Trophoblast cell (in vitro differentiated cells and primary cell): ENCODE results near the gene TESMIN.
A peak's percentile ranks its signal among the peaks of the same experiment; 100 is the strongest.

Experiments
- DNase-seq, 2 donors: peaks; one replicate each; pipeline ENCODE4 v3.0.0-alpha.2; 2016
- H2AFZ ChIP-seq: 2 replicates; pipeline ENCODE4 v1.6.1; 2013; ENCODE audit warnings: low read length, moderate library complexity, mild to moderate bottlenecking; ENCODE audit not compliant: insufficient read depth, poor library complexity
- H2AK5ac ChIP-seq: 2 replicates; pipeline ENCODE4 v1.6.1; 2013; ENCODE audit warnings: mild to moderate bottlenecking, low read length
- H2BK120ac ChIP-seq: 2 replicates; pipeline ENCODE4 v1.6.1; 2013; ENCODE audit warnings: low read length, mild to moderate bottlenecking, moderate library complexity; ENCODE audit not compliant: insufficient read depth, poor library complexity
- H2BK12ac ChIP-seq: 2 replicates; pipeline ENCODE4 v1.6.1; 2013; ENCODE audit warnings: mild to moderate bottlenecking, low read length, moderate library complexity
- H2BK5ac ChIP-seq: 2 replicates; pipeline ENCODE4 v1.6.1; 2013; ENCODE audit warnings: low read length, low read depth, moderate library complexity, mild to moderate bottlenecking; ENCODE audit not compliant: poor library complexity
- H3K14ac ChIP-seq: 2 replicates; pipeline ENCODE4 v1.6.1; 2013; ENCODE audit warnings: mild to moderate bottlenecking, low read length
- H3K18ac ChIP-seq: 2 replicates; pipeline ENCODE4 v1.6.1; 2013; ENCODE audit warnings: mild to moderate bottlenecking, low read length
- H3K23ac ChIP-seq: 2 replicates; pipeline ENCODE4 v1.6.1; 2013; ENCODE audit warnings: low read length
- H3K27ac ChIP-seq: 2 replicates; pipeline ENCODE4 v1.5.1; 2013; ENCODE audit warnings: low read depth, mild to moderate bottlenecking, inconsistent platforms, low read length, moderate library complexity
- H3K27me3 ChIP-seq: 2 replicates; pipeline ENCODE4 v1.6.1; 2013; ENCODE audit warnings: inconsistent platforms, mild to moderate bottlenecking, low read length, moderate library complexity; ENCODE audit not compliant: insufficient read depth
- H3K36me3 ChIP-seq, 2 experiments: 1 replicate in 1 of 2; 2 replicates in 1 of 2; pipeline ENCODE4 v1.6.1; 2013; ENCODE audit warnings: low read length in 2 of 2, mild to moderate bottlenecking in 2 of 2, moderate library complexity in 1 of 2; ENCODE audit not compliant: insufficient read depth in 2 of 2, control insufficient read depth in 1 of 2
- H3K4ac ChIP-seq: 2 replicates; pipeline ENCODE4 v1.6.1; 2013; ENCODE audit warnings: low read depth, mild to moderate bottlenecking, low read length, moderate library complexity
- H3K4me1 ChIP-seq, 2 experiments: 1 replicate in 1 of 2; 2 replicates in 1 of 2; pipeline ENCODE4 v1.6.1; 2013; ENCODE audit warnings: low read length in 2 of 2, mild to moderate bottlenecking in 2 of 2, moderate library complexity in 1 of 2; ENCODE audit not compliant: insufficient read depth in 2 of 2, control insufficient read depth in 1 of 2
- H3K4me2 ChIP-seq: 2 replicates; pipeline ENCODE4 v1.6.1; 2013; ENCODE audit warnings: inconsistent platforms, mild to moderate bottlenecking, low read length, moderate library complexity
- H3K4me3 ChIP-seq: 2 replicates; pipeline ENCODE4 v1.5.1; 2013; ENCODE audit warnings: mild to moderate bottlenecking, low read depth, low read length, inconsistent platforms
- H3K79me1 ChIP-seq: one replicate; pipeline ENCODE4 v1.6.1; 2013; ENCODE audit warnings: low read length
- H3K79me2 ChIP-seq: 2 replicates; pipeline ENCODE4 v1.6.1; 2013; ENCODE audit warnings: low read length, mild to moderate bottlenecking; ENCODE audit not compliant: control insufficient read depth, insufficient read depth, poor library complexity
- H3K9ac ChIP-seq: 2 replicates; pipeline ENCODE4 v1.6.1; 2013; ENCODE audit warnings: mild to moderate bottlenecking, low read length
- H3K9me3 ChIP-seq: 2 replicates; pipeline ENCODE4 v1.6.1; 2013; ENCODE audit warnings: low read depth, mild to moderate bottlenecking, control low read depth, inconsistent platforms, low read length; ENCODE audit not compliant: insufficient read depth
- H4K12ac ChIP-seq: 2 replicates; pipeline ENCODE4 v1.6.1; 2013; ENCODE audit warnings: low read depth, mild to moderate bottlenecking, low read length, moderate library complexity
- H4K8ac ChIP-seq: 2 replicates; pipeline ENCODE4 v1.6.1; 2013; ENCODE audit warnings: low read depth, mild to moderate bottlenecking, low read length, moderate library complexity
- H4K91ac ChIP-seq: one replicate; pipeline ENCODE4 v1.6.1; 2013; ENCODE audit warnings: low read depth, mild to moderate bottlenecking, low read length, moderate library complexity
- WGBS: extraction: QIAGEN DNeasy Blood & Tissue Kit; methylation state at CpG from one replicate; pipeline ENCODE4 v1.1.7; 2013; ENCODE audit warnings: missing lambda C conversion rate; ENCODE audit not compliant: insufficient read length, insufficient coverage; ENCODE audit errors: extremely low coverage; 5-methylcytosine and 5-hydroxymethylcytosine counted together

TESMIN gene

GRCh38 chr11:68673991-68674390 is 77.3 kb downstream of the TESMIN start:
- peaks cover 3% of the 10 kb centered on the region in 2 experiments for H3K4me1 ChIP-seq
- H3K79me2 ChIP-seq, result no peaks in the 10 kb centered on the region
- H4K91ac ChIP-seq, result no peak overlapping the region
- no peak overlapping the region for H3K23ac ChIP-seq
- H3K4me2 ChIP-seq, result no peak overlapping the region
- no CpG with 5 or more reads among the region's 11 CpGs for WGBS
- H4K12ac ChIP-seq, result no peak overlapping the region
- DNase-seq, result no peak
- no peaks in the 10 kb centered on the region for H3K27me3 ChIP-seq
- no peak overlapping the region for H2BK5ac ChIP-seq
- H2BK12ac ChIP-seq, result no peak overlapping the region
- H3K4me3 ChIP-seq, result no peak overlapping the region
- H3K9ac ChIP-seq, result no peak overlapping the region
- H4K8ac ChIP-seq, result no peak overlapping the region
- H3K18ac ChIP-seq, result no peak overlapping the region
- no peak overlapping the region for H2BK120ac ChIP-seq
- no peak overlapping the region for H3K14ac ChIP-seq
- H3K9me3 ChIP-seq, result no peaks in the 10 kb centered on the region
- no peak overlapping the region for H2AFZ ChIP-seq
- H2AK5ac ChIP-seq, result no peak overlapping the region
- H3K4ac ChIP-seq, result no peak overlapping the region
- no peaks in the 10 kb centered on the region for H3K79me1 ChIP-seq
- no peak overlapping the region for H3K27ac ChIP-seq
- H3K36me3 ChIP-seq, result no peaks in the 10 kb centered on the region

GRCh38 chr11:68673306-68673945 is 77.9 kb downstream of the TESMIN start:
- no peaks in the 10 kb centered on the region for H3K27me3 ChIP-seq
- no peaks in the 10 kb centered on the region for H3K9me3 ChIP-seq
- no CpG with 5 or more reads among the region's 6 CpGs for WGBS
- no peak overlapping the region for H2AFZ ChIP-seq
- no peak overlapping the region for H3K14ac ChIP-seq
- H2BK120ac ChIP-seq, result no peak overlapping the region
- H3K79me2 ChIP-seq, result no peaks in the 10 kb centered on the region
- H3K36me3 ChIP-seq, result no peaks in the 10 kb centered on the region
- no peak for DNase-seq
- H2AK5ac ChIP-seq, result no peak overlapping the region
- H4K8ac ChIP-seq, result no peak overlapping the region
- H3K9ac ChIP-seq, result no peak overlapping the region
- H2BK5ac ChIP-seq, result no peak overlapping the region
- H3K79me1 ChIP-seq, result no peaks in the 10 kb centered on the region
- H2BK12ac ChIP-seq, result no peak overlapping the region
- H4K12ac ChIP-seq, result no peak overlapping the region
- H4K91ac ChIP-seq, result no peak overlapping the region
- no peak overlapping the region for H3K27ac ChIP-seq
- H3K23ac ChIP-seq, result no peak overlapping the region
- no peak overlapping the region for H3K4me2 ChIP-seq
- H3K18ac ChIP-seq, result no peak overlapping the region
- H3K4ac ChIP-seq, result no peak overlapping the region
- H3K4me3 ChIP-seq, result no peak overlapping the region
- H3K4me1 ChIP-seq, result peaks cover 3% of the 10 kb centered on the region in 2 experiments

- Histone ChIP-seq H3K9me3 (no peaks in the 10 kb centered on the region), H3K23ac (no peak overlapping the region), H2BK5ac (no peak overlapping the region), H3K4me1 (no peaks in the 10 kb centered on the region), H2AFZ (no peak overlapping the region), H4K12ac (peak overlapping the region; percentile 22), H4K91ac (no peak overlapping the region), H2BK12ac (no peak overlapping the region), H3K36me3 (no peaks in the 10 kb centered on the region), H3K9ac (no peak overlapping the region), H4K8ac (no peak overlapping the region), H3K79me2 (no peaks in the 10 kb centered on the region), H3K79me1 (no peaks in the 10 kb centered on the region), H3K4me2 (no peak overlapping the region), H3K27me3 (no peaks in the 10 kb centered on the region), H3K27ac (no peak overlapping the region), H3K4ac (no peak overlapping the region), H3K4me3 (no peak overlapping the region), H2AK5ac (no peak overlapping the region), H2BK120ac (no peak overlapping the region), H3K18ac (no peak overlapping the region), H3K14ac (no peak overlapping the region)
- no CpG with 5 or more reads among the region's 33 CpGs for WGBS
- DNase-seq, result no peak
Measured at GRCh38 chr11:68670208-68670992, 80.9 kb downstream of the TESMIN start.

- Histone ChIP-seq H2BK12ac (no peak overlapping the region), H3K18ac (no peak overlapping the region), H2BK5ac (no peak overlapping the region), H3K4me3 (no peak overlapping the region), H4K12ac (no peak overlapping the region), H3K9me3 (no peaks in the 10 kb centered on the region), H2AFZ (no peak overlapping the region), H3K4me1 (no peaks in the 10 kb centered on the region), H3K79me1 (no peaks in the 10 kb centered on the region), H3K36me3 (no peaks in the 10 kb centered on the region), H3K9ac (no peak overlapping the region), H4K8ac (no peak overlapping the region), H3K79me2 (no peaks in the 10 kb centered on the region), H3K4me2 (no peak overlapping the region), H3K14ac (no peak overlapping the region), H3K27me3 (no peaks in the 10 kb centered on the region), H3K27ac (no peak overlapping the region), H4K91ac (no peak overlapping the region), H2AK5ac (no peak overlapping the region), H3K23ac (no peak overlapping the region), H2BK120ac (no peak overlapping the region), H3K4ac (no peak overlapping the region)
- no peak for DNase-seq
- WGBS, result no CpG with 5 or more reads among the region's 27 CpGs
Measured at GRCh38 chr11:68669301-68670090, 81.8 kb downstream of the TESMIN start.
